ENCODE data around the gene TMEM181. TPM values are rescaled to one million over a fixed set of nuclear protein-coding genes. Genes with fewer than 3 reads are reported as not detected.
"Not testable (repeated sequence)": the region's sequence is repeated elsewhere in the genome, so short reads cannot be mapped to it uniquely, and the experiment has no call there.

TMEM181 gene
- total and polyA plus RNA-seq, 12 donors = 8.8 to 29.1 (median 20.5) TPM

GRCh38 chr6:158647501-158647900 lies 87.6 kb downstream of the TMEM181 start:
- intact Hi-C loops (cut with DNase I) = no loop called here
- H3K4me3 ChIP-seq = no peak overlapping the region
- H3K4me1 ChIP-seq (replicated peaks in 1 of 2) = peaks cover 5 to 13% of the 10 kb centered on the region in 2 donors
- no peak overlapping the region for H3K27ac ChIP-seq
- no peaks in the 10 kb centered on the region for H3K9me3 ChIP-seq (replicated peaks in 1 of 3)
- H3K27me3 ChIP-seq = no peaks in the 10 kb centered on the region
- 63 to 82% (median 71%) methylated on average over 4 of the region's 4 CpGs for WGBS, 4 donors
- no peaks in the 10 kb centered on the region for H3K36me3 ChIP-seq (replicated peaks in 1 of 2)
- TF ChIP-seq POLR2A (IDR thresholded peaks at IDR 0.05) (no peak), CTCF (IDR thresholded peaks at IDR 0.05) (no peak)
- DNase-seq = peak in 3 of 7 donors; percentile 1 to 14 (median 9)

- Histone ChIP-seq H3K36me3 (replicated peaks in 1 of 2) (no peaks in the 10 kb centered on the region), H3K9me3 (replicated peaks in 1 of 3) (no peaks in the 10 kb centered on the region), H3K27me3 (no peaks in the 10 kb centered on the region), H3K4me3 (no peak overlapping the region), H3K4me1 (replicated peaks in 1 of 2) (peaks cover under 1% of the 10 kb centered on the region in 2 donors), H3K27ac (peak overlapping the region in 1 of 5 donors; percentile 62)
- 67 to 76% (median 73%) methylated on average over 5 of the region's 5 CpGs for WGBS, 4 donors
- TF ChIP-seq POLR2A (IDR thresholded peaks at IDR 0.05) = no peak
- intact Hi-C loops (cut with DNase I) = no loop called here
- DNase-seq = peak in 2 of 7 donors; percentile 17 to 25
Measured at GRCh38 chr6:158648682-158649131, 88.8 kb downstream of the TMEM181 start.

- 50 to 62% (median 57%) methylated on average over 15 of the region's 15 CpGs for WGBS, 4 donors
- no peak for TF ChIP-seq CTCF (IDR thresholded peaks at IDR 0.05)
- TF ChIP-seq POLR2A (IDR thresholded peaks at IDR 0.05) = no peak
- Histone ChIP-seq H3K27me3 (no peaks in the 10 kb centered on the region), H3K4me3 (no peak within 1 kb of the TSS), H3K27ac (peak within 1 kb of the TSS in 2 of 5 donors; percentile 20 to 62), H3K9me3 (replicated peaks in 1 of 3) (no peaks in the 10 kb centered on the region), H3K36me3 (replicated peaks in 1 of 2) (no peaks in the 10 kb centered on the region), H3K4me1 (replicated peaks in 1 of 2) (peaks cover 0 to 7% of the 10 kb centered on the region in 2 donors)
- DNase-seq = peak in 6 of 7 donors; percentile 37 to 74 (median 48)
- intact Hi-C loops (cut with DNase I) = no loop called here
Measured at GRCh38 chr6:158649289-158650143, 89.6 kb downstream of the TMEM181 start, which contains the start of gene SYTL3. TSS of gene SYTL3 (plus strand) at chr6:158650054. CDS start at chr6:158663269, 13,215 bp downstream.

- H3K36me3 ChIP-seq (replicated peaks in 1 of 2); H3K4me3 ChIP-seq; H3K27me3 ChIP-seq; H3K27ac ChIP-seq; H3K9me3 ChIP-seq (replicated peaks in 1 of 3); intact Hi-C loops (cut with DNase I): not testable (repeated sequence)
- DNase-seq = peak in 3 of 7 donors; percentile 2 to 36 (median 9)
- peaks cover 0 to 20% of the 10 kb centered on the region in 2 donors for H3K4me1 ChIP-seq (replicated peaks in 1 of 2)
- WGBS, 4 donors = 84 to 98% (median 90%) methylated on average over 17 of the region's 17 CpGs
Measured at GRCh38 chr6:158651981-158652737, 92.3 kb downstream of the TMEM181 start.

Data from adrenal gland (tissue), 12 donors.